Stimulated activated CD8-positive, alpha-beta memory T cell treated with anti-CD3 and anti-CD28 coated beads, Interleukin-7, amount 100 ng/mL, for 4 hours (primary cell): Measurements from ENCODE around the gene ZHX3.

Experiments used
- DNase-seq, 2 donors: peaks; one replicate each; pipeline ENCODE4 v3.0.0-alpha.2; 2020; ENCODE audit warnings: low read depth in 2 of 2

ZHX3 gene

GRCh38 chr20:41300383-41300782 is 17.1 kb downstream of the ZHX3 start:
- no peak for DNase-seq

- DNase-seq: no peak
Observed at GRCh38 chr20:41299899-41300298, 17.6 kb downstream of the ZHX3 start.

- no peak for DNase-seq
Observed at GRCh38 chr20:41293269-41294037, 24.1 kb downstream of the ZHX3 start.

DNA sequence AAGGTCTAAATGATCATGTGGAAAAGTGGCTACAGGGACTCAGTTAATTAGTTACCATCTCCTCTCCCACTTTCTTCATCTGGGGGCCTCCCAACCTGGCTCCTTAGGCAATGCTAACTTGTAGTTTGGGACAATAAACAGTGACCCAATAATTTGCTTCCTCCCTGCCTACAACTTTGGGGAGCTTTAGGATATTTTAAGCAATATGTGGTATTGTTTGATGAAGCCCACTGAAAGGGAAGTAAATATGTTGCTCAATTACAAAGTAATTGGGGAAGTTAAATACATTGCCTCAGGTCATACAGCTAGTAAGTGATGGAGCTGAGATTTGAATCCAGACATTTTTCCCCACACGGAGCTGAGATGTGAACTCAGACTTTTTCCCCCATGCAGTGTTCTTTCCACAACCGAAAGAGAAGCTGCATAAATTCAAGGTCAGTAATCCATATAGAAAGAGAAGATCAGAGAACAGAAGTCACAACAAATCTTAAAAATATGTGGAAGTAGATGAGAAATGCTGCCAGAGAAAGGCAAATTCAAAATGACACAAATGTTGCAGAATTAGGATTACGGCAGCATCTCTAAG is 26.6 kb downstream of the ZHX3 start:
- no peak for DNase-seq

DNA sequence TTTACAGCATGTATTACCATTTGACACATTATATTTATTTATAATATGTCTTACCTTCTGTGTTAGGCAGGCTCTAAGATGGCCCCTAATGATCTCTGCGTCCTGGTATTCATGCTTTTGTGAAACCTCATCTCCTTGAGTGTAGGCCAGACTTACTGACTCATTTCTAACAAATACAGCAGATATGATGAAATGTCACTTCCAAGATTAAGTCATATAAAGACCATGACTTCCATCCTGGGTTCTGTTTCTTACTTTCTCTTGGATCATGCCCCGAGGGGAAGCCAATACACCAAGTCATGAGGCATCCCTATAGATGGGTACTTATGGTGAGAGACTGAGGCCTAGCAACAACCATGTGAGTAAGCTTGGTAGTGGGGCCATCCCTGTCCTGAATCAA is 30.2 kb downstream of the ZHX3 start:
- no peak for DNase-seq

DNA sequence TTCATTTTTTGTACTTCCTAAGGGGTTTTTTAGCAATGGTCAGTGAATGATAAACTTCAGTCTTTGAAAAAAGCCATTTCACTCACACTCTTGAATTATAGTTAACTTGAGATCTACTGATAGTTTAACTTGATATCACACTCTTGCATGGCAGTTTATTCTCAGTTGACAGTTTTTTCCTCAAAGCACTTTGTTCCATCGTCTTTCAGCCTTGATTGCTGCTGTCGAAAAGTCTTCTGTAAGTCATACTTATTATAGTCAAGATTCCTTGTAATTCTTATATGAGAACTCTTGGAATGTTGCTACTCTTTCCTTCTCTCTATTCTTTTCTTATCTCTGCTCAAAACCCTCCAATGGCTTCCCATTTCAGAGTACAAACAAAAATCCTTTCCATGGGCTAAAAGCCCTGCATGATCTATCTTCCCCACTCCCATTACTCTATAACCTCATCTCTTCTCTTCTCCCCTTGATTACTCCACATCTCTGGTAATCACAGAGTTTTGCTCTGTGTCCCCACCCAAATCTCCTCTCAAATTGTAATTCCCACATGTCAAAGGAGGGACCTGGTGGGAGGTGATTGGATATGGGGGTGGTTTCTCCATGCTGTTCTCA is 31.2 kb downstream of the ZHX3 start:
- no peak for DNase-seq

- DNase-seq: no peak
Observed at GRCh38 chr20:41279546-41280225, 37.8 kb downstream of the ZHX3 start.

GRCh38 chr20:41278936-41279335 is 38.6 kb downstream of the ZHX3 start:
- no peak for DNase-seq

- no peak for DNase-seq
Observed at GRCh38 chr20:41277049-41277448, 40.5 kb downstream of the ZHX3 start.

- no peak for DNase-seq
Observed at GRCh38 chr20:41276317-41276751, 41.2 kb downstream of the ZHX3 start.

DNA sequence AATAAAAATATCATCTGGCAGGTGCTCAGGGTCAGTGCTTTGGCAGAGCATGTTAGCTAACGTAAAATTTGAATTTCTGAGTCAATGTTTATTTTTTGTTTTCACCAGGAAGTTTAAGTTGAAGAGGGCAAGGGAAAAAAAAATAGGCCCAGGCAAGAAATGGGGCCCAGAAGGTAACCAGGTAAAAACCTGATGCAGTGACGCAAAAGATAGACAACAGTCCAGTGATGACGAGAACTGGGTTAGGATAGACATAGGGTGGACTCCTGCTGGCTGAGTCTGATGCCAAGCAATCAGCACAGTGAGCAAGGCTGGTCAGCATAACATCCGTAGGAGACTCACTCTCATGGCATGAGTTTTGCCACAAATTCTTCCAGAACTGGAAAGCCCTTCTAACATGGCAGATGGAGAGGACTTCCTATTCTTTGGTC is 42.2 kb downstream of the ZHX3 start:
- DNase-seq: no peak

DNA sequence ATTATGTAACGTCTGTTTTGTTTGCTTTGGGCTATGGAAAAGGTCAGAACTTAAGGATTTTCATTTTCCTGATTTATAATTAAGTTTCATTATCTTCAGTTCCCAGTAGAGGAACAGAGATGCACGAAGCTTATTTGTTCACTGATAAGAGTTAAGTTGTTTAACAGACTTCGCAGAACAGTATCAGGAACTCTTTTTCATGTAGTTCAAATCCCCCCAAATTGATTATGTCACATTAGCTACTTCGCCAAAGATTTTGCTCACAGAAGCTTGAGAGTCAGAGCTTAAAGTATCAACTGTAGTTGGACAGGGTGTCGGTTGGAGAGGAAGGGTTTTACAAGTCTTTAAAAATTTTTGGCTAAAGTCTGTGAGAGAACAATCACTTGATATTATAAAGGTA is 43.4 kb downstream of the ZHX3 start:
- DNase-seq: no peak

GRCh38 chr20:41273445-41273844 is 44.1 kb downstream of the ZHX3 start:
- DNase-seq: no peak

- DNase-seq: no peak
Observed at GRCh38 chr20:41272339-41272738, 45.2 kb downstream of the ZHX3 start.

DNA sequence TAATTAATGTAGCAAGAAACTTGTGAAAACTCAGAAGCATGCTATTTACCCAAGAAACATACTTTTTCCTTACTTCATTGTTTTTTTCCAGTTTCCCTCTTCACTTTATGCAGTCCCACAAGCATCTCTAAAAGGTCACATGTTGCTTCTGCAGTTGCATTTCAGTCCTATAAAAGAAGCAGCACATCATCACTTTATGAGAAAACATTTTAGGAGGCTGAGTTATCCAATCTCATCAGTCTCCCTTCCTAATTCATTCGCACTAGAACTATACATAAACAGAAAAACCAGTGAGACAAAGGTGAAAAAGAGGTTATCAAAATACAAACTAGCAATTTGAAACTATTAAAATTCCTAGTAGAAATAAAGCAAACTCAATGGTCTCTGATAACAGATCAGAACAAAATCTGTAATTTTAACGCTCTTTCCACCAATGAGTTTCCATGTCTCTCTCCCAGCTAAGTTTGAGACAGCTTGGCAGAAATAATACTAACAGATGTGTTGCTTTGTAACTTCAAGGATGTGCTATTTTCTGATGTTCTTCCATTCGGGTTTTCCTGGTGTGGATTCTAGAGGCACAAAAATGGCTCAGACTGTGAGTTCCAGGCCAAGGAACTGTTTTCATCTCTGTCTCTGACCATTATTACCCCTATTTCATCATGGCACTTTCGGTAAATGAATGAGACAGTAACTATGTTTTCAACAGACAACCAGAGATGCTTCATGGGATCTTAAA is 48.4 kb downstream of the ZHX3 start:
- DNase-seq: no peak

DNA sequence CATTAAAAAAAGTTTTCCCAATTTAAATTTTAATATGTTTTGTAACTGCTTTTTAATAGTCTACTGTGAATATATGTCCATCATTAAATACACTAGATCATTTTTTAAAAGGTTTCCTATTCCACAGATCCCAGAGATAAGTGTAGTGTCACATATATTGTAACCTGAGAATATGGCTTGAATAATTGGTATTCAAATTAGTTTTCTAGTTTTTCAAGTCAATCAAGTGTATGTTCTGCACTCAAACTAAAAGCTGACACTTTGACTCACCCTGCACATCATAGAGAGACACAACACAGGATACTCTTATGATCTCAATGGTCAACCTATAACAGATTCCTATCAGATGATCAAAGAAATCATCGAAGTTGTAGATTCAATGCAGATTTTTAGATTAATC is 49.1 kb downstream of the ZHX3 start:
- DNase-seq: no peak

- no peak for DNase-seq
Observed at GRCh38 chr20:41265938-41266337, 51.6 kb downstream of the ZHX3 start.

- no peak for DNase-seq
Observed at GRCh38 chr20:41264819-41265218, 52.7 kb downstream of the ZHX3 start.

DNA sequence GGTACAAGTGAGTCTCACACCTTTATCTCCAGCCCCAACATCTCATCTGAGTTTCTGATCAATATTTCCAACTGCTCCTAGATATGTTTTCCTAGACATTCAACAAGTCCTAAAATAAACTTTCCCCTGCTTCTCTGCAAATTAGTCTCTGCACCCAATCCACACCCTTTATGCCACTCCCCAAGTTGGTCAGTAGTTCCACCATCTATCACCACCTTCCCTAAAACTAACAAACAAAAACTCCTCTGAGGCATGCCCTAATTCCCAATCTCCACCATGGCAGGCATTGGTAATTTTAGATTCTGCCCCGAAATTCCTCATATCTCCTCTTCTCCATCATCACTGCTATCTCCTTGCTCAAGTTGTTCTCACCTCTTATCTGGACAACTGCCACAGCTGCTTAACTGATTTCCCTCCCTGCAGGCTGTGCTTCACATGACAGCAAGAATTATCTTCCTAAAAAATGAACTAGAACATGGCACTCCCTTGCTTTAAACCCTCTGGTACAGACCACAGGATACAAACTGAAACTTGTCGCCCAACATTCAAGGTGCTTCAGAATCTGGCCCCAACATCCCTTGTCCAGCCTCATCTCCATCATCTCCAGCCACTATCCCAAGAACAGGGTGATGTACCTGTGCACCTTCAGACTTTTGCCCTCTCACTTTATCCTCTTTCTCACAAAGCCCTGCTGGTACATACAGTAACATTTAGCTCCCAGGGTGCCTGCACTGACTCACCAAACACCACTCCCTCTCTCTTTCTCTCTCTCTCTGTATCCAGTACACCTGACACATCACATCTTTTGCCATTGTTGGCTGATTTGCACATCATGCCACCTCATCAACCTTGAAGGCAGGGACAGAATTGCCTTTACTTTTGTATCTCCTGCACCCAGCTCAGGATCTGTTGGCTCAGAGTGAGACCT is 55.5 kb downstream of the ZHX3 start:
- DNase-seq: no peak

DNA sequence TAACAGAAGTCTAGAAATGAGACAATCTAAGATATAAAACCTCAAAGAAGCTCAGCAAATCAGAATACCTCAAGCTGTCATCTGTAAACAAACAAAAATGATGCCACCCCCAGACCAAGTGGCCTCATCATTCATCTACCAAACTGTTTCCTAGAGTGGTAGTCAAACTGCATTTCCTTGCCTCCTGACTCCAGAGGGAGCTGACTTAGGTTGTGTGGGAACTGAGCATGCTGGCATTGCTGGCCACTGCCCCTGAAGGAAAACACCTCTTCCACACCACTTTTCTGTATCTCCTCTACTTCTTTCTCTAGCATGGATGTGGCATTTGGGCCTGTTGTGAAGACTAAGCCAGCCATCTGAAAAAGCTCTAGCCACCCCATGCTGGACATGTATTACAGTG is 56.3 kb downstream of the ZHX3 start:
- DNase-seq: no peak

GRCh38 chr20:41260734-41261220 is 56.8 kb downstream of the ZHX3 start:
- no peak for DNase-seq
